Ectodermal cell (in vitro differentiated cells): Measurements from ENCODE around the gene ZFTA.

Experiments
- H3K27ac ChIP-seq: 2 replicates; pipeline ENCODE4 v1.7.0; 2013; ENCODE audit warnings: mild to moderate bottlenecking, low read depth, low read length; ENCODE audit not compliant: insufficient read depth, poor library complexity, severe bottlenecking
- H3K27me3 ChIP-seq: 2 replicates; pipeline ENCODE4 v1.7.0; 2013; ENCODE audit warnings: mild to moderate bottlenecking, low read length; ENCODE audit not compliant: insufficient read depth, control insufficient read depth, poor library complexity, severe bottlenecking
- H3K36me3 ChIP-seq: one replicate; pipeline ENCODE4 v1.7.0; 2013; ENCODE audit warnings: low read length; ENCODE audit not compliant: control insufficient read depth, insufficient read depth
- H3K4me1 ChIP-seq: one replicate; pipeline ENCODE4 v1.7.0; 2013; ENCODE audit warnings: low read length; ENCODE audit not compliant: control insufficient read depth, insufficient read depth
- H3K4me3 ChIP-seq: 2 replicates; pipeline ENCODE4 v1.7.0; 2013; ENCODE audit warnings: low read depth, low read length, control low read depth; ENCODE audit not compliant: insufficient read depth
- H3K9me3 ChIP-seq: 2 replicates; pipeline ENCODE4 v1.7.0; 2013; ENCODE audit warnings: mild to moderate bottlenecking, low read length, moderate library complexity; ENCODE audit not compliant: control insufficient read depth
- WGBS, 2 experiments: methylation state at CpG; one replicate each; pipeline ENCODE4 v1.1.7; 2013; ENCODE audit warnings: missing lambda C conversion rate in 2 of 2; 5-methylcytosine and 5-hydroxymethylcytosine counted together

ZFTA gene

DNA sequence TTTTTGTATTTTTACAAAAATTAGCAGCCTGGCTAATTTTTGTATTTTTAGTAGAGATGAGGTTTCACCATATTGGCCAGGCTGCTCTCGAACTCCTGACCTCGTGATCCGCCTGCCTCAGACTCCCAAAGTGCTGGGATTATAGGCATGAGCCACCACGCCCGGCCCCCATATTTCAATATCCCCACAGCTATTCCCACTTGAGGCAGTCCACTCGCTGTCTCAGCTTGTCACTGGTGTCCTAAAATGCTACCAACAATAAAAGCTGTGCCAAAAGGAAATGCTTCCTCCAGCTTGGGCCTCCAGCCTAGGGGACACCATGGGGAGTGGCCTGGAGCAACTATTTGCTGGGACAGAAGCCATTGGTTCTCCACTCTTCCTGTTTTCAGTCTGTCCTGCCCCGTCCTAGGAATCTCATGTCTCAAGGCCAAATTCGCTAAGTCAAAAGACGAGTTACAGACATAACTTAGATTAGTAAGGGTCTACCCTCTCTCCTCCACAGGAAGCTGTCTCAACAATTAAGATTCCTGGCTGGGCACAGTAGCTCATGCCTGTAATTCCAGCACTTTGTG, 37.4 kb upstream of the ZFTA start:
- Histone ChIP-seq H3K9me3 (no peaks in the 10 kb centered on the region), H3K4me3 (no peak overlapping the region), H3K27ac (no peak overlapping the region), H3K36me3 (no peaks in the 10 kb centered on the region), H3K27me3 (no peaks in the 10 kb centered on the region), H3K4me1 (no peaks in the 10 kb centered on the region)
- 90 to 92% methylated on average over 9 of the region's 9 CpGs for WGBS, 2 experiments

DNA sequence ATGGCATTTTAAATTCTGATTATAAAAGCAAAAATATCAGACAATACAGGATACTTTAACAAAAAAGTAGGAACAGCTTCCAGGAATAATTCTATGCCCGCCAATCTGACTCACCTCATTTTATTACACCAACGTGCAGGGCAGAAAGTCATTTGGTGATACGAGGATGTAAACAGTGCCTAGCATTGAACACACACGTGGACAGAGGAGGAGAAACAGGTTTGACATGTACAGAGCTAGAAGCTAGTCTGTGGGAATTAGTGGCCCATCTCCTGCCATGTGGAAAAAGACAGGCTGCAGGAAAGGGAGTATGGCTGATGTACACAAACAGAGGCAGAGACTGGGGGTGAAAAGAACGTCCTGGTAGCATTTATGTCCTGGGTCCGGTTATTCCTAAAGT, 35.7 kb upstream of the ZFTA start:
- no peak overlapping the region for H3K27ac ChIP-seq
- H3K27me3 ChIP-seq: no peaks in the 10 kb centered on the region
- 93 to 97% methylated on average over 6 of the region's 6 CpGs for WGBS, 2 experiments
- H3K4me3 ChIP-seq: no peak overlapping the region
- H3K4me1 ChIP-seq: no peaks in the 10 kb centered on the region
- no peaks in the 10 kb centered on the region for H3K9me3 ChIP-seq
- H3K36me3 ChIP-seq: no peaks in the 10 kb centered on the region

DNA sequence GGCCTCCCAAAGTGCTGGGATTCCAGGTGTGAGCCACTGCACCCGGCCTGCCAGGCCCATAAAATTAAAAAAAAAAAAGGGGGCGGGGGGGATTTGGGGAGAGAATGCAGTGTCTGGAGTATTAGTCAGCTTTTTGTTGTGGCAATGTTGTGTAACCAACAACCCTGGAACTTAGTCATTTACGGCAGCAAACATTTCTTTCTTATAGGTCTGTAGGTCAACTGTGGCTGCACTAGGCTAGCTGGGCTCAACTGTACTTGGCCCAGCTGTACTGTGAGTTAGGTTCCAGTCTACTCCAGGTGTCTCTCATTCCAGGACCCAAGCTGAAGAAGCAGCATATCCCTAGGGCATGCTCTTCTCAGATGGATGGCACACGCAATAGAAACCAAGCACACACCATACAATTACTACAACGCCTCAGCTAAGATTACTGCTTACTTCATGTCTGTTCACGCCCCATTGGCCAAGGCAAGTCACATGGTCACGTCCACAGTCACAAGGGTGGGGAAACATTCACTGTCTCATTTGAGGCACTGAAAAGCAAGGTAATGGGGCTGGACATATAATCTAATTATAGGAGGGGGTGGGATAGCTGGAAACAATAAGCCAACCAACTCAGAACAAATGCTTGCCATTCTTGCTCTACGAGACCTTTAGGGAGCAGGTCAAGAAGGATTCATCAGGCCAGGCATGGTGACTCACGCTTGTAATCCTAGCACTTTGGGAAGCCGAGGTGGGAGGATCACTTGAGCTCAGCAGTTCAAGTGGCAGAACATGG, 34.3 kb upstream of the ZFTA start:
- Histone ChIP-seq H3K9me3 (no peaks in the 10 kb centered on the region), H3K27me3 (no peaks in the 10 kb centered on the region), H3K27ac (no peak overlapping the region), H3K4me3 (no peak overlapping the region), H3K4me1 (no peaks in the 10 kb centered on the region), H3K36me3 (no peaks in the 10 kb centered on the region)
- WGBS, 2 experiments: 91 to 96% methylated on average over 10 of the region's 10 CpGs

DNA sequence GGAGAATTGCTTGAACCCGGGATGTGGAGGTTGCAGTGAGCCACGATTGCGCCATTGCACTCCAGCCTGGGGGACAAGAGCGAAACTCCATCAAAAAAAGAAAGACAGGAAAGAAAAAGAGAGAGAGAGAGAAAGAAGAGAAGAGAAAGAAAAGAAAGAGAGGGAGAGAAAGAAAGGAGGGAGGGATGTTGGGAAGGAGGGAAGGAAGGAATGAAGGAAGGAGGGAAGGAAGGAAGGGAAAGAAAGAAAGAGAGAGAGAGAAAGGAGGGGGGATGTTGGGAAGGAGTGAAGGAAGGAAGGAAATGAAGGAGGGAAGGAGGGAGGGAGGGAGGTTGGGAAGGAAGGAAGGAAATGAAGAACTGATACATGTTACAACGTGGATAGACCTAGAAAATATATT, 32.3 kb upstream of the ZFTA start:
- H3K36me3 ChIP-seq: no peaks in the 10 kb centered on the region
- no peaks in the 10 kb centered on the region for H3K4me1 ChIP-seq
- H3K27ac ChIP-seq: no peak overlapping the region
- H3K4me3 ChIP-seq: no peak overlapping the region
- H3K9me3 ChIP-seq: no peaks in the 10 kb centered on the region
- H3K27me3 ChIP-seq: no peaks in the 10 kb centered on the region
- WGBS, 2 experiments: 81 to 82% methylated on average over 4 of the region's 5 CpGs

DNA sequence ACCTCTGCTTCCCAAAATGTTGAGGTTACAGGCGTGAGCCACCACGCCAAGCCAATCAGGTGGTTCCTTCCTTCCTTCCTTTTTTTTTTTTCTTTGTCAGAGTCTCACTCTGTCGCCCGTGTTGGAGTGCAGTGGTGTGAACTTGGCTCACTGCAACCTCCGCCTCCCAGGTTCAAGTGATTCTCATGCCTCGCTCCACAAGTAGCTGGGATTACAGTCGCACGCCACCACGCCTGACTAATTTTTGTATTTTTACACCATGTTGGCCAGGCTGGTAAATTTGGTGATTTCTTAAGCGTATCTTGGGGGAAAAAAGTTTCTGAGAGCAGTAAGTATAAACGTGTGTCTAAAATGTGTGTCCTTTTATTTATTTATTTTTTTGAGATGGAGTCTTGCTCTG, 26.5 kb upstream of the ZFTA start:
- Histone ChIP-seq H3K4me1 (no peaks in the 10 kb centered on the region), H3K4me3 (no peak overlapping the region), H3K36me3 (no peaks in the 10 kb centered on the region), H3K27ac (no peak overlapping the region), H3K9me3 (no peaks in the 10 kb centered on the region), H3K27me3 (no peaks in the 10 kb centered on the region)
- 91 to 92% methylated on average over 11 of the region's 11 CpGs for WGBS, 2 experiments

DNA sequence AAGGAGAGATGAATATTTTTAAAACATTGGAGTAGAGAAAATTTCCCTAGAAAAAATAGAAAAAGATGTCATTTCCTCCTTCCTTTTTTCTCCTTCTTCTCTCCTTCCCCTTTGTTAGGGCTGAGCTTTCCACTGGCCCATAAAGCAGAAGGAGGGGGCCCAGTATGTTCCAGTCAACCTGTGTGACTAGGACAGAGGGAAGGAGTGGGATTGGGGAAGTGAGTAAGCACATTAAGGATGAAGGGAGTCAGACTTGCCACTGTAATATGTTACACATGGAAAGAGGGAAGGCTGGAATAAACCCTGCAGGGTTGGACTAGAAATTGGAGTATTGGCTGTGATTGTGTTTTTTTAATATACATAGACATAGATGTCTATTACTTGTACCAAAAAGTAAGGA, 24.6 kb upstream of the ZFTA start:
- H3K4me1 ChIP-seq: no peaks in the 10 kb centered on the region
- H3K27ac ChIP-seq: no peak overlapping the region
- H3K9me3 ChIP-seq: no peaks in the 10 kb centered on the region
- H3K27me3 ChIP-seq: no peaks in the 10 kb centered on the region
- no peaks in the 10 kb centered on the region for H3K36me3 ChIP-seq
- H3K4me3 ChIP-seq: no peak overlapping the region

DNA sequence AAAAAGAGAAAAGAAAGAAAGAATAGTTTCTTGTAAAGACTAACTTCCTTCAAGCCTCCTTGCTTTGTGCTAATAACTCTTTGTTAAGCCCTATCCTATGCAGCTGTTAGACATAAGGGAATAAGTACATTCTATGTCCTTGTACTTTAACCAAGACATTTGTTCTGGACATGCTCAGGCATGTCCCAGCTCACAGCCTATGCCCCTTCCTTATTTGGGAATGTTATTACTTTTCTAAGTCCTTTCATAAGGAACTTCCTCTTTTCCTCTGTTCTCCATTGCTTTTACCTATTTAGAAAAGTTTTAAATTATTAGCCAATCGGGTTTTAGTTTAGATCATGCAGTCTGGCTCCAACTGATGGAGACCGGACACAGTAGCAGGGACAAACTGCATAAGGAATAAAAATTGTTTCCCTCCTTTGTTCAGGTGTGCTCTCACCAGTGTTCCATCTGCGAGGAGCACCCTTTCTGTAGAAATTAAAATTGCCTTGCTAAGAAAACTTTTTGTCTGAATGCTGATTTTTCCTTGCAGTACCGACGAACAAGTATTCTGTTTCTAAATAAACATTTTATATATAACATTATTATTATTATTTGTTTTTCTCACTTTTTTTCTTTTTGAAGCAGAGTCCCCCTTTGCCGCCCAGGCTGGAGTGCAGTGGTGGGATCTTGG, 23.1 kb upstream of the ZFTA start:
- Histone ChIP-seq H3K36me3 (no peaks in the 10 kb centered on the region), H3K27ac (no peak overlapping the region)
- 94 to 98% methylated on average over 4 of the region's 6 CpGs for WGBS, 2 experiments

DNA sequence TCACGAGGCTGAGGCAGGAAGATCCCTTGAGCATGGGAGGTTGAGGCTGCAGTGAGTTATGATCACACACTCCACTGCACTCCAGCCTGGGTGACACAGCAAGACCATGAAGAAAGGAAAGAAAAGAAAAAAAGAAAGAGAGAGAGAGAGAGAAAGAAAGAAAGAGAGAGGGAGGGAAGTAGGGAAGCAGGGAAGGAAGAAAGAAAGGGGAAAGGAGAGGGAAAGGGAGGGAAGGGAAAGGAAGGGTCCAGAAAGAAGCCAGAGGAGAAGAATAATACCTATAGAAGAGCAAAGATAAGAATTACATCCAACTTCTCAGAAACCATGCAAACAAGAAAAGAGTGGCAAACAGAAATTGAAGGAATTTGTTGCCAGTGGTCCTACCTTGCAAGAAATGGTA, 17.2 kb upstream of the ZFTA start:
- Histone ChIP-seq H3K9me3 (no peaks in the 10 kb centered on the region), H3K4me3 (no peak overlapping the region), H3K36me3 (no peaks in the 10 kb centered on the region), H3K27me3 (no peaks in the 10 kb centered on the region), H3K27ac (no peak overlapping the region), H3K4me1 (peaks cover 8% of the 10 kb centered on the region)
- WGBS, 2 experiments: 88 to 91% methylated on average over 1 of the region's 1 CpG

More for the DNA sequence above, 23.1 kb upstream of the ZFTA start:
- no peak overlapping the region for H3K4me3 ChIP-seq
- H3K9me3 ChIP-seq: no peaks in the 10 kb centered on the region
- no peaks in the 10 kb centered on the region for H3K4me1 ChIP-seq
- no peaks in the 10 kb centered on the region for H3K27me3 ChIP-seq

DNA sequence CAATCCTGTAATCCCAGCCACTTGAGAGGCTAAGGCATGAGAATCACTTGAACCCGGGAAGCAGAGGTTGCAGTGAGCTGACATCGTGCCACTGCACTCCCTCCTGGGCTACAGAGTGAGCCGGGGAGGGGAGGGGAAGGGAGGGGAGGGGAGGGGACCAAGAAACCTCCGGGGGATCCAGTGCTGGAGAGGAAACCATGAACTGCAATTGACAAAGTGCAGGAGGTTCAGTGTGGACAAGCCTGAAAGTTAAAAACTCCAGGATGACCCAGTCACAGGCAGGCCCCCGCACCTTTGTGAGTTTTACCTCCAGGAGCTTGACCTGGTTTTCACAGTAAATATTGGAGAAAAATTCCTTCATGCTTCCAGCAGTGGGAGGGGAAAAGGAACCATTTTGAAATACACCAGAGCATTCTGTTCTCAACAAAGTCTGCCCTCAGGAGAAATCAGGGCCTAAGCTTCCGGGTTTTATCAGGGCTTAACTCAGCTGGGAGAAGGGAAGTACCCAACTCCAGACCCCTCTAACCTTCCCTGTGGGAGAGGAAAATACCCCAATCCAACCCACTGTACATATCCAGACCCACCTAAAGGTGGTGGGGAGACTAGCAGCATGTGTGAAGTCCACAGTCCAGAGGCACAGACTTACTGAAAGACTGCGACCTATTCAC, 15.5 kb upstream of the ZFTA start:
- WGBS, 2 experiments: 46 to 47% methylated on average over 7 of the region's 7 CpGs
- no peaks in the 10 kb centered on the region for H3K36me3 ChIP-seq
- no peaks in the 10 kb centered on the region for H3K27me3 ChIP-seq
- no peaks in the 10 kb centered on the region for H3K9me3 ChIP-seq
- H3K4me1 ChIP-seq: peaks cover 8% of the 10 kb centered on the region
- H3K27ac ChIP-seq: no peak overlapping the region
- H3K4me3 ChIP-seq: no peak overlapping the region

DNA sequence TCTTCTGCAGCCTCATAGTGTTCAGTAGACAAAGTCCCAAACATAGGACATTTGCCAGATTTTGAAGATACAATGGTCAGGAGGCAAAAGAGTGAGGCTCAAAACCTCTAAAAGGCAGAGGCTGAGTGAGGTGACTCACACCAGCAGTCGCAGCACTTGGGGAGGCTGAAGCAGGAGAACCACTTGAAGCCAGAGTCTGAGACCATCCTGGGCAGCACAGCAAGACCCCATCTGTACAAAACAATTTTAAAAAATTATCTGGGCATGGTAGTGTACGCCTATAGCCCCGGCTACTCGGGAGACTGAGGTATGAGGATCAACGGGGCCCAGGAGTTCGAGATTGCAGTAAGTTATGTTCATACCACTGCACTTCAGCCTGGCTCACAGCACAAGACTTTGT, 14.2 kb upstream of the ZFTA start:
- H3K4me3 ChIP-seq: no peak overlapping the region
- no peaks in the 10 kb centered on the region for H3K36me3 ChIP-seq
- no peaks in the 10 kb centered on the region for H3K27me3 ChIP-seq
- no peak overlapping the region for H3K27ac ChIP-seq
- WGBS, 2 experiments: 93 to 94% methylated on average over 6 of the region's 6 CpGs
- H3K9me3 ChIP-seq: no peaks in the 10 kb centered on the region
- peaks cover 8% of the 10 kb centered on the region for H3K4me1 ChIP-seq
